ENCODE results near the gene MAP1A. TPM values are rescaled to one million over a fixed set of nuclear protein-coding genes. Genes with fewer than 3 reads are reported as not detected.

MAP1A gene
- total and polyA plus RNA-seq, 2 experiments from 2014 or later, result 0.81 to 2.0 TPM

DNA sequence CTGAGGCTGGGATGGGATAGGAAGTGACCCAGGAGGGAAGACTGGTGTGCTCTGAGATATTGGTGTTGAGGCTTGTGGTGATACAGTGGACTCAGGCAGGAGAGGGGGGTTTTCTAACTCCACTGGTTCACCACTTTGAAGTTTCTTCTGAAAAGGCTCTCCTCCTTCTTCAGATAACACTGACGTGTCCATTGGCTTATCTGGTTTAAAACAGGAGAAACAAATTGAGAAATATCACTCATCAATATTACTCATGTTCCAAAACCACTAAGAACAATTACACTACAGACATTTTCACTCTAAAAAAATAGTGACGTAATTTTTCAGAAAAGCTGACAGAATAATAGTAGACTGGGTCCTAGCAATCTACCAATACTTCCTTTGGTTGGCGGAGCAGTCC is 47.5 kb upstream of the MAP1A start:
- Mint-ChIP-seq H3K36me3 (ENCODE audit: low read depth) (peaks cover 92% of the 10 kb centered on the region), H3K27ac (no peak overlapping the region)
- H4K20me1 ChIP-seq (replicated peaks; ENCODE audit: insufficient read depth), result peaks cover 13% of the 10 kb centered on the region

More for the DNA sequence above, 47.5 kb upstream of the MAP1A start:
- ATAC-seq (no peak), DNase-seq (ENCODE audit: low spot score) (no peak)
- no peak overlapping the region for H3K4me2 ChIP-seq
- Mint-ChIP-seq H3K27me3 (ENCODE audit: insufficient read depth, low read depth, poor library complexity) (no peaks in the 10 kb centered on the region), H3K4me3 (no peak overlapping the region), H3K4me1 (no peaks in the 10 kb centered on the region), H3K9me3 (no peaks in the 10 kb centered on the region)
- H3K4me1 ChIP-seq (ENCODE audit: insufficient read depth), result no peaks in the 10 kb centered on the region
- H3F3A ChIP-seq (replicated peaks; ENCODE audit: low read depth), result no peaks in the 10 kb centered on the region
- H3K27ac ChIP-seq (ENCODE audit: low read depth), result no peak overlapping the region
- TF ChIP-seq, protein P1, sequence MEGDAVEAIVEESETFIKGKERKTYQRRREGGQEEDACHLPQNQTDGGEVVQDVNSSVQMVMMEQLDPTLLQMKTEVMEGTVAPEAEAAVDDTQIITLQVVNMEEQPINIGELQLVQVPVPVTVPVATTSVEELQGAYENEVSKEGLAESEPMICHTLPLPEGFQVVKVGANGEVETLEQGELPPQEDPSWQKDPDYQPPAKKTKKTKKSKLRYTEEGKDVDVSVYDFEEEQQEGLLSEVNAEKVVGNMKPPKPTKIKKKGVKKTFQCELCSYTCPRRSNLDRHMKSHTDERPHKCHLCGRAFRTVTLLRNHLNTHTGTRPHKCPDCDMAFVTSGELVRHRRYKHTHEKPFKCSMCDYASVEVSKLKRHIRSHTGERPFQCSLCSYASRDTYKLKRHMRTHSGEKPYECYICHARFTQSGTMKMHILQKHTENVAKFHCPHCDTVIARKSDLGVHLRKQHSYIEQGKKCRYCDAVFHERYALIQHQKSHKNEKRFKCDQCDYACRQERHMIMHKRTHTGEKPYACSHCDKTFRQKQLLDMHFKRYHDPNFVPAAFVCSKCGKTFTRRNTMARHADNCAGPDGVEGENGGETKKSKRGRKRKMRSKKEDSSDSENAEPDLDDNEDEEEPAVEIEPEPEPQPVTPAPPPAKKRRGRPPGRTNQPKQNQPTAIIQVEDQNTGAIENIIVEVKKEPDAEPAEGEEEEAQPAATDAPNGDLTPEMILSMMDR (conservative IDR thresholded peaks at IDR 0.05; ENCODE audit: low read depth in 2 of 2), result no peak
- TF ChIP-seq ZNF114 (CRISPR knock-in tag; IDR thresholded peaks at IDR 0.05) (no peak), JUNB (IDR thresholded peaks at IDR 0.05; ENCODE audit: unreplicated experiment) (no peak), NANOG (IDR thresholded peaks at IDR 0.05; ENCODE audit: borderline replicate concordance) (no peak), POLR2AphosphoS5 (IDR thresholded peaks at IDR 0.05; ENCODE audit: low read depth) (no peak), EZH2phosphoT487 (IDR thresholded peaks at IDR 0.05; ENCODE audit: unreplicated experiment) (no peak), CREB1 (CRISPR knock-in tag; IDR thresholded peaks at IDR 0.05; ENCODE audit: low read depth) (no peak), STAT1 (IDR thresholded peaks at IDR 0.05; ENCODE audit: unreplicated experiment) (no peak), EZH2 (IDR thresholded peaks at IDR 0.05; ENCODE audit: low read depth, unreplicated experiment) (no peak), ZNF331 (CRISPR knock-in tag; IDR thresholded peaks at IDR 0.05; ENCODE audit: low read depth) (no peak)
- TF ChIP-seq, protein P2, sequence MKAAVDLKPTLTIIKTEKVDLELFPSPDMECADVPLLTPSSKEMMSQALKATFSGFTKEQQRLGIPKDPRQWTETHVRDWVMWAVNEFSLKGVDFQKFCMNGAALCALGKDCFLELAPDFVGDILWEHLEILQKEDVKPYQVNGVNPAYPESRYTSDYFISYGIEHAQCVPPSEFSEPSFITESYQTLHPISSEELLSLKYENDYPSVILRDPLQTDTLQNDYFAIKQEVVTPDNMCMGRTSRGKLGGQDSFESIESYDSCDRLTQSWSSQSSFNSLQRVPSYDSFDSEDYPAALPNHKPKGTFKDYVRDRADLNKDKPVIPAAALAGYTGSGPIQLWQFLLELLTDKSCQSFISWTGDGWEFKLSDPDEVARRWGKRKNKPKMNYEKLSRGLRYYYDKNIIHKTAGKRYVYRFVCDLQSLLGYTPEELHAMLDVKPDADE (IDR thresholded peaks at IDR 0.05), result no peak
- TF ChIP-seq, protein P3, sequence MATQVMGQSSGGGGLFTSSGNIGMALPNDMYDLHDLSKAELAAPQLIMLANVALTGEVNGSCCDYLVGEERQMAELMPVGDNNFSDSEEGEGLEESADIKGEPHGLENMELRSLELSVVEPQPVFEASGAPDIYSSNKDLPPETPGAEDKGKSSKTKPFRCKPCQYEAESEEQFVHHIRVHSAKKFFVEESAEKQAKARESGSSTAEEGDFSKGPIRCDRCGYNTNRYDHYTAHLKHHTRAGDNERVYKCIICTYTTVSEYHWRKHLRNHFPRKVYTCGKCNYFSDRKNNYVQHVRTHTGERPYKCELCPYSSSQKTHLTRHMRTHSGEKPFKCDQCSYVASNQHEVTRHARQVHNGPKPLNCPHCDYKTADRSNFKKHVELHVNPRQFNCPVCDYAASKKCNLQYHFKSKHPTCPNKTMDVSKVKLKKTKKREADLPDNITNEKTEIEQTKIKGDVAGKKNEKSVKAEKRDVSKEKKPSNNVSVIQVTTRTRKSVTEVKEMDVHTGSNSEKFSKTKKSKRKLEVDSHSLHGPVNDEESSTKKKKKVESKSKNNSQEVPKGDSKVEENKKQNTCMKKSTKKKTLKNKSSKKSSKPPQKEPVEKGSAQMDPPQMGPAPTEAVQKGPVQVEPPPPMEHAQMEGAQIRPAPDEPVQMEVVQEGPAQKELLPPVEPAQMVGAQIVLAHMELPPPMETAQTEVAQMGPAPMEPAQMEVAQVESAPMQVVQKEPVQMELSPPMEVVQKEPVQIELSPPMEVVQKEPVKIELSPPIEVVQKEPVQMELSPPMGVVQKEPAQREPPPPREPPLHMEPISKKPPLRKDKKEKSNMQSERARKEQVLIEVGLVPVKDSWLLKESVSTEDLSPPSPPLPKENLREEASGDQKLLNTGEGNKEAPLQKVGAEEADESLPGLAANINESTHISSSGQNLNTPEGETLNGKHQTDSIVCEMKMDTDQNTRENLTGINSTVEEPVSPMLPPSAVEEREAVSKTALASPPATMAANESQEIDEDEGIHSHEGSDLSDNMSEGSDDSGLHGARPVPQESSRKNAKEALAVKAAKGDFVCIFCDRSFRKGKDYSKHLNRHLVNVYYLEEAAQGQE (IDR thresholded peaks at IDR 0.05; ENCODE audit: unreplicated experiment), result no peak
- TF ChIP-seq, protein P4, sequence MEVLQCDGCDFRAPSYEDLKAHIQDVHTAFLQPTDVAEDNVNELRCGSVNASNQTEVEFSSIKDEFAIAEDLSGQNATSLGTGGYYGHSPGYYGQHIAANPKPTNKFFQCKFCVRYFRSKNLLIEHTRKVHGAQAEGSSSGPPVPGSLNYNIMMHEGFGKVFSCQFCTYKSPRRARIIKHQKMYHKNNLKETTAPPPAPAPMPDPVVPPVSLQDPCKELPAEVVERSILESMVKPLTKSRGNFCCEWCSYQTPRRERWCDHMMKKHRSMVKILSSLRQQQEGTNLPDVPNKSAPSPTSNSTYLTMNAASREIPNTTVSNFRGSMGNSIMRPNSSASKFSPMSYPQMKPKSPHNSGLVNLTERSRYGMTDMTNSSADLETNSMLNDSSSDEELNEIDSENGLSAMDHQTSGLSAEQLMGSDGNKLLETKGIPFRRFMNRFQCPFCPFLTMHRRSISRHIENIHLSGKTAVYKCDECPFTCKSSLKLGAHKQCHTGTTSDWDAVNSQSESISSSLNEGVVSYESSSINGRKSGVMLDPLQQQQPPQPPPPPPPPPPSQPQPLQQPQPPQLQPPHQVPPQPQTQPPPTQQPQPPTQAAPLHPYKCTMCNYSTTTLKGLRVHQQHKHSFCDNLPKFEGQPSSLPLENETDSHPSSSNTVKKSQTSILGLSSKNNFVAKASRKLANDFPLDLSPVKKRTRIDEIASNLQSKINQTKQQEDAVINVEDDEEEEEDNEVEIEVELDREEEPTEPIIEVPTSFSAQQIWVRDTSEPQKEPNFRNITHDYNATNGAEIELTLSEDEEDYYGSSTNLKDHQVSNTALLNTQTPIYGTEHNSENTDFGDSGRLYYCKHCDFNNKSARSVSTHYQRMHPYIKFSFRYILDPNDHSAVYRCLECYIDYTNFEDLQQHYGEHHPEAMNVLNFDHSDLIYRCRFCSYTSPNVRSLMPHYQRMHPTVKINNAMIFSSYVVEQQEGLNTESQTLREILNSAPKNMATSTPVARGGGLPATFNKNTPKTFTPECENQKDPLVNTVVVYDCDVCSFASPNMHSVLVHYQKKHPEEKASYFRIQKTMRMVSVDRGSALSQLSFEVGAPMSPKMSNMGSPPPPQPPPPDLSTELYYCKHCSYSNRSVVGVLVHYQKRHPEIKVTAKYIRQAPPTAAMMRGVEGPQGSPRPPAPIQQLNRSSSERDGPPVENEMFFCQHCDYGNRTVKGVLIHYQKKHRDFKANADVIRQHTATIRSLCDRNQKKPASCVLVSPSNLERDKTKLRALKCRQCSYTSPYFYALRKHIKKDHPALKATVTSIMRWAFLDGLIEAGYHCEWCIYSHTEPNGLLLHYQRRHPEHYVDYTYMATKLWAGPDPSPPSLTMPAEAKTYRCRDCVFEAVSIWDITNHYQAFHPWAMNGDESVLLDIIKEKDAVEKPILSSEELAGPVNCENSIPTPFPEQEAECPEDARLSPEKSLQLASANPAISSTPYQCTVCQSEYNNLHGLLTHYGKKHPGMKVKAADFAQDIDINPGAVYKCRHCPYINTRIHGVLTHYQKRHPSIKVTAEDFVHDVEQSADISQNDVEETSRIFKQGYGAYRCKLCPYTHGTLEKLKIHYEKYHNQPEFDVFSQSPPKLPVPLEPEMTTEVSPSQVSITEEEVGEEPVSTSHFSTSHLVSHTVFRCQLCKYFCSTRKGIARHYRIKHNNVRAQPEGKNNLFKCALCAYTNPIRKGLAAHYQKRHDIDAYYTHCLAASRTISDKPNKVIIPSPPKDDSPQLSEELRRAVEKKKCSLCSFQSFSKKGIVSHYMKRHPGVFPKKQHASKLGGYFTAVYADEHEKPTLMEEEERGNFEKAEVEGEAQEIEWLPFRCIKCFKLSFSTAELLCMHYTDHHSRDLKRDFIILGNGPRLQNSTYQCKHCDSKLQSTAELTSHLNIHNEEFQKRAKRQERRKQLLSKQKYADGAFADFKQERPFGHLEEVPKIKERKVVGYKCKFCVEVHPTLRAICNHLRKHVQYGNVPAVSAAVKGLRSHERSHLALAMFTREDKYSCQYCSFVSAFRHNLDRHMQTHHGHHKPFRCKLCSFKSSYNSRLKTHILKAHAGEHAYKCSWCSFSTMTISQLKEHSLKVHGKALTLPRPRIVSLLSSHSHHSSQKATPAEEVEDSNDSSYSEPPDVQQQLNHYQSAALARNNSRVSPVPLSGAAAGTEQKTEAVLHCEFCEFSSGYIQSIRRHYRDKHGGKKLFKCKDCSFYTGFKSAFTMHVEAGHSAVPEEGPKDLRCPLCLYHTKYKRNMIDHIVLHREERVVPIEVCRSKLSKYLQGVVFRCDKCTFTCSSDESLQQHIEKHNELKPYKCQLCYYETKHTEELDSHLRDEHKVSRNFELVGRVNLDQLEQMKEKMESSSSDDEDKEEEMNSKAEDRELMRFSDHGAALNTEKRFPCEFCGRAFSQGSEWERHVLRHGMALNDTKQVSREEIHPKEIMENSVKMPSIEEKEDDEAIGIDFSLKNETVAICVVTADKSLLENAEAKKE (CRISPR knock-in tag; IDR thresholded peaks at IDR 0.05), result no peak
- peaks cover 65% of the 10 kb centered on the region for H3K36me3 ChIP-seq (ENCODE audit: insufficient read depth)
- no peaks in the 10 kb centered on the region for H3K27me3 ChIP-seq (ENCODE audit: insufficient read depth)
- H3K79me2 ChIP-seq (replicated peaks; ENCODE audit: insufficient read depth), result no peaks in the 10 kb centered on the region
- H2AFZ ChIP-seq, result no peak overlapping the region
- H3K9me2 ChIP-seq (ENCODE audit: insufficient read depth), result no peaks in the 10 kb centered on the region
- H3K4me3 ChIP-seq, result no peak overlapping the region
